Parathyroid adenoma (tissue), 2 donors: Measurements from ENCODE around the gene BAZ1A.

ENCODE experiments used
- H2AFZ ChIP-seq: fragments of 300-600 bp; sonication (generic); one replicate; pipeline ENCODE4 v1.7.0; 2017; ENCODE audit warnings: antibody characterized with exemption, mild to moderate bottlenecking
- H3K27ac ChIP-seq: fragments of 300-600 bp; sonication (generic); one replicate; pipeline ENCODE4 v1.7.0; 2017
- H3K27me3 ChIP-seq: fragments of 300-600 bp; sonication (generic); one replicate; pipeline ENCODE4 v1.7.0; 2017; ENCODE audit warnings: low read length; ENCODE audit not compliant: control insufficient read depth, insufficient read depth
- H3K36me3 ChIP-seq: fragments of 300-600 bp; sonication (generic); one replicate; pipeline ENCODE4 v1.7.0; 2017; ENCODE audit warnings: low read length; ENCODE audit not compliant: control insufficient read depth, insufficient read depth
- H3K4me1 ChIP-seq: fragments of 300-600 bp; sonication (generic); one replicate; pipeline ENCODE4 v1.7.0; 2017; ENCODE audit warnings: control low read depth
- H3K4me2 ChIP-seq: fragments of 300-600 bp; sonication (generic); one replicate; pipeline ENCODE4 v1.7.0; 2017; ENCODE audit warnings: low read length
- H3K4me3 ChIP-seq: fragments of 300-600 bp; sonication (generic); one replicate; pipeline ENCODE4 v1.7.0; 2017; ENCODE audit warnings: low read depth, low read length
- H3K79me2 ChIP-seq: fragments of 300-600 bp; sonication (generic); one replicate; pipeline ENCODE4 v1.7.0; 2017; ENCODE audit warnings: control low read depth
- H3K9ac ChIP-seq: fragments of 300-600 bp; sonication (generic); one replicate; pipeline ENCODE4 v1.7.0; 2017; ENCODE audit warnings: mild to moderate bottlenecking
- H3K9me3 ChIP-seq: fragments of 300-600 bp; sonication (generic); one replicate; pipeline ENCODE4 v1.7.0; 2017; ENCODE audit warnings: low read length; ENCODE audit not compliant: control insufficient read depth
- TF ChIP-seq, protein P1 (sequence below): fragments of 300-600 bp; sonication (generic); IDR thresholded peaks from one replicate; pipeline ENCODE4 v1.7.0; 2017; ENCODE audit warnings: antibody characterized with exemption, mild to moderate bottlenecking
- donor health status: primary hyperparathyroidism.

The BAZ1A gene

DNA sequence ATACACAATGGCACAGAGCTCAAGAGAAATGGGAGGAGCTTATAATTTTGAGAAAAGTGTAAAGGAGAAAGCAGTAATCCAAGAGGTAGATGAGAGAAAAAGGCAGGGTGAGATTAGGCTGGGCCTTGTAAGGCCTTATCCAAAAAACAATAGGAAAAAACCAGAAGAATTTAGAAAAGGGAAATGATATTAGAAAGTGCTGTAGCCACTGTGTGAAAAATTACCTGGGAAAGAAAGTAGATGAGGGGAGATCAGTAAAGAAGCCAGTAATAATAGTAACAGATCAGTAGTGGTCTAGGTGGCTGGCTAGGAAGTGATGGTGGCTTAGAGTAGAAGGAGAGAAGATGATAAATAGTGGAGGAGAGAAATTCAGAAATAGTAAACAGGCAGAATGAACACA is 94.5 kb downstream of the BAZ1A start:
- no peaks in the 10 kb centered on the region for H3K36me3 ChIP-seq
- H3K27me3 ChIP-seq: no peaks in the 10 kb centered on the region
- no peaks in the 10 kb centered on the region for H3K9me3 ChIP-seq
- no peak overlapping the region for H2AFZ ChIP-seq
- no peak overlapping the region for H3K9ac ChIP-seq
- no peaks in the 10 kb centered on the region for H3K79me2 ChIP-seq
- TF ChIP-seq, protein P1, sequence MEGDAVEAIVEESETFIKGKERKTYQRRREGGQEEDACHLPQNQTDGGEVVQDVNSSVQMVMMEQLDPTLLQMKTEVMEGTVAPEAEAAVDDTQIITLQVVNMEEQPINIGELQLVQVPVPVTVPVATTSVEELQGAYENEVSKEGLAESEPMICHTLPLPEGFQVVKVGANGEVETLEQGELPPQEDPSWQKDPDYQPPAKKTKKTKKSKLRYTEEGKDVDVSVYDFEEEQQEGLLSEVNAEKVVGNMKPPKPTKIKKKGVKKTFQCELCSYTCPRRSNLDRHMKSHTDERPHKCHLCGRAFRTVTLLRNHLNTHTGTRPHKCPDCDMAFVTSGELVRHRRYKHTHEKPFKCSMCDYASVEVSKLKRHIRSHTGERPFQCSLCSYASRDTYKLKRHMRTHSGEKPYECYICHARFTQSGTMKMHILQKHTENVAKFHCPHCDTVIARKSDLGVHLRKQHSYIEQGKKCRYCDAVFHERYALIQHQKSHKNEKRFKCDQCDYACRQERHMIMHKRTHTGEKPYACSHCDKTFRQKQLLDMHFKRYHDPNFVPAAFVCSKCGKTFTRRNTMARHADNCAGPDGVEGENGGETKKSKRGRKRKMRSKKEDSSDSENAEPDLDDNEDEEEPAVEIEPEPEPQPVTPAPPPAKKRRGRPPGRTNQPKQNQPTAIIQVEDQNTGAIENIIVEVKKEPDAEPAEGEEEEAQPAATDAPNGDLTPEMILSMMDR: no peak
- no peak overlapping the region for H3K4me2 ChIP-seq
- H3K27ac ChIP-seq: no peak overlapping the region
- no peak overlapping the region for H3K4me3 ChIP-seq
- no peaks in the 10 kb centered on the region for H3K4me1 ChIP-seq

DNA sequence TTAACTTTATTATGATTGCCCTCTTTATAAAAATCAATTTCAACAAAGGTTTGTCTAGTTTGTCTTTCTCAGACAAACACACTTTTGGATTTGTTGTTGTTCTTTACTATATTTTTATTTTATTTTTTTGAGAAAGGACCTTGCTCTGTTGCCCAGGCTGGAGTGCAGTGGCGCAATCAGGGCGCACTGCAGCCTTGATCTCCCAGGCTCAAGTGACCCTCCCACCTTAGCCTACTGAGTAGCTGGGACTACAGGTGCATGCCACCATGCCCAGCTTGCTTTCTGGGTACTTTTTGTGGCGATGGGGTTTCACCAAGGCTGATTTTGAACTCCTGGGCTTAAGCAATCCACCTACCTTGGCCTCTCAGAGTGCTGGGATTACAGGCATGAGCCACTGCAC is 96.4 kb downstream of the BAZ1A start:
- H3K27me3 ChIP-seq: no peaks in the 10 kb centered on the region
- no peak overlapping the region for H3K9ac ChIP-seq
- no peak overlapping the region for H3K4me2 ChIP-seq
- H3K4me3 ChIP-seq: no peak overlapping the region
- TF ChIP-seq, protein P1: no peak
- H2AFZ ChIP-seq: no peak overlapping the region
- H3K36me3 ChIP-seq: no peaks in the 10 kb centered on the region
- no peak overlapping the region for H3K27ac ChIP-seq
- H3K79me2 ChIP-seq: no peaks in the 10 kb centered on the region
- H3K9me3 ChIP-seq: no peaks in the 10 kb centered on the region
- no peaks in the 10 kb centered on the region for H3K4me1 ChIP-seq

DNA sequence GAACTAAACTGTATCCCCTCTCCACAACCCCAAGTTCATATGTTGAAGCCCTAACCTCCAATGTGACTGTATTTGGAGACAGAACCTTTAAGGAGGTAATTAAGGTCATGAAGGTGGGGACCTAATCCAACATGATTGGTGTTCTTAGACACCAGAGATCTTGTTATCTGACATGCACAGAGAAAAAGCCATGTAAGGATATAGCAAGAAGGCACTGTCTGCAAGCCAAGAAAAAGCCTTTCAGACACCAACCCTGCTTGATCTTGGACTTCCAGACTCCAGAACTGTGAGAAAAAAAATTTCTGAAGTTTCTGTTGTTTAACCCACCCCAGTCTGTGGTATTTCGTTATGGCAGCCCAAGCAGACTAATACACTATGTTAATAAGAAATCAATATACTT is 98.5 kb downstream of the BAZ1A start:
- H2AFZ ChIP-seq: no peak overlapping the region
- H3K4me2 ChIP-seq: no peak overlapping the region
- no peak overlapping the region for H3K4me3 ChIP-seq
- no peak overlapping the region for H3K9ac ChIP-seq
- no peaks in the 10 kb centered on the region for H3K4me1 ChIP-seq
- no peaks in the 10 kb centered on the region for H3K27me3 ChIP-seq
- H3K36me3 ChIP-seq: no peaks in the 10 kb centered on the region
- TF ChIP-seq, protein P1: no peak
- H3K9me3 ChIP-seq: no peaks in the 10 kb centered on the region
- H3K79me2 ChIP-seq: no peaks in the 10 kb centered on the region
- H3K27ac ChIP-seq: no peak overlapping the region

DNA sequence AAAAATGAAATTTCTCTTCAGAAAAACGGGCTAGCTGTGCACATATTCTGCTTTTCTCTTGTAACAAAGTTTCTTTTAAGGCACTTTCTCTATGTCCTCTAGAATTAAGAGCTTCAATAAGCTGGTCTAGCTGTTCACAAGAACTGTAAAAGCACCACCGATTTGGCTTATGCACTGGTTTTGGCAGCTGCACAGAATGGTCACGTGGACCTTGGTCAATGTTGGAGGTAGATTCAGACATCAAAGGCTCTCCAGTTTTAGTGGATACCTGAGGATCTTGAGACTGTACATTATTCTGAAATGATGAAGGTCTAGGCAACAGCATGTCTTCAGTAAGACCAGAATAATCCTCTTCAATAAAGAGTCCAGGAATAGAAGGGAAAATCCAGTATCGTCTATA is 99.2 kb downstream of the BAZ1A start:
- no peaks in the 10 kb centered on the region for H3K36me3 ChIP-seq
- no peaks in the 10 kb centered on the region for H3K9me3 ChIP-seq
- no peaks in the 10 kb centered on the region for H3K27me3 ChIP-seq
- H2AFZ ChIP-seq: no peak overlapping the region
- H3K4me1 ChIP-seq: no peaks in the 10 kb centered on the region
- no peaks in the 10 kb centered on the region for H3K79me2 ChIP-seq
- no peak overlapping the region for H3K4me2 ChIP-seq
- no peak overlapping the region for H3K27ac ChIP-seq
- no peak overlapping the region for H3K9ac ChIP-seq
- no peak overlapping the region for H3K4me3 ChIP-seq
- TF ChIP-seq, protein P1: no peak

DNA sequence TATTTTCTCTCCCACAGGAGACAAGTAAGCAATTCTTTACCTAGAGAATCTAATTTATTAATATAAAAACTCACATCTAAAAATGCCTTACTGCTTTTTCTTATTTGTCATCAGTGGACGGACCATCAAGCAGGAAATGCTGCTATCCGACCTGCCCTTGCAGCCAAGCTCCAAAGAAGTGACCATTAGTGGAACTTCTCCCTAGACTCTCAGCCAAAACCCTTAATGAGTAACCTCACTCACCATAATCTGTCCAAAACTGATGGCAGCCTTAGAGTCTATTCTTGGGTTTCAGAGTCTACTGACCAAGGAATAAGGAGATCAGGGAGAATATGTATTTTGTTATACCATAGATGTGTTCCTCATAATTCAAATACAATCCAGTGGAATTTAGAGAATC is 99.8 kb downstream of the BAZ1A start:
- Histone ChIP-seq H3K27ac (no peak overlapping the region), H3K9me3 (no peaks in the 10 kb centered on the region), H3K9ac (no peak overlapping the region), H3K4me3 (no peak overlapping the region), H3K4me2 (no peak overlapping the region), H2AFZ (no peak overlapping the region), H3K27me3 (no peaks in the 10 kb centered on the region), H3K79me2 (no peaks in the 10 kb centered on the region), H3K36me3 (no peaks in the 10 kb centered on the region), H3K4me1 (no peaks in the 10 kb centered on the region)
- TF ChIP-seq, protein P1: no peak
